HG02885 (cell line): ENCODE results near the gene RABGAP1.

Experiments
- ATAC-seq: cut with Tn5 transposase; IDR thresholded peaks from one replicate; pipeline ENCODE4 v1.9.1; 2021; ENCODE audit warnings: mild to moderate bottlenecking; ENCODE audit not compliant: unreplicated experiment, poor library complexity

The RABGAP1 gene

DNA sequence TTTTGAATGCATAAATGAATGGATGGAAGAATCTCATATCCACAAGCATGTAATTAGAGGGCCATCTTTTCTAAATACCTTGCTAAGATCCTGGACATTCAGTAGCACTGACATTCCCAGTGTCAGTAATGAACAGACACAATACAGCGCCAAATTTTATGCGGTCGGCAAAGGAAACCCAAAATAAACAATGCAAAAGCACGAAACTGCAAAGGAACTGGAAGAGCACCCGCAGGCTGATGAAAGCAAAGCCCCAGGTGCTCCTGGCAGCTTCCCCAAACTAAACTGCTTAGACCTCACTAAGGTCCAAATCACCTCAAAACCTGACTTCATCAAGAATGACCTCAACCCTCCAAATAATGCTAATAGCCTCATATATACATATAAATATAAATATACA lies 194.6 kb downstream of the RABGAP1 start:
- ATAC-seq: no peak

DNA sequence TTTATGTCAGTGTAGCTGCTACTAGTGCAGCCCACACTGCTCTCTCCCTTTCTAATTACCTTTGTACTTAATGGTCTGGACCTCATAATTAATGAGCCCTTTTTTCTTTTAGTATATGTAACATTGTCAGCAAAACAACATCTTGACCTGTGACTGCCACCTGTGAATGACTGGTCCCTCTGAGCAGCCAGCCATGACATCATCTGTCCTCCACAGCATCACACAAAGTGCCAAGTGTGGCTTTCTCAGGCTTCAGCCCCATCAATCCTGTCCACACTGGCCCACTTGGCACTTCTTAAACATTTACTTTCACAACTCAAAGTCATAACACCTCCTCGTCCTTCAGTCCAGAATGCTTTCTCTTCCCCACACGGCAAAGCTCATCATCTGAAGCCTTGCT lies 197.3 kb downstream of the RABGAP1 start:
- no peak for ATAC-seq

DNA sequence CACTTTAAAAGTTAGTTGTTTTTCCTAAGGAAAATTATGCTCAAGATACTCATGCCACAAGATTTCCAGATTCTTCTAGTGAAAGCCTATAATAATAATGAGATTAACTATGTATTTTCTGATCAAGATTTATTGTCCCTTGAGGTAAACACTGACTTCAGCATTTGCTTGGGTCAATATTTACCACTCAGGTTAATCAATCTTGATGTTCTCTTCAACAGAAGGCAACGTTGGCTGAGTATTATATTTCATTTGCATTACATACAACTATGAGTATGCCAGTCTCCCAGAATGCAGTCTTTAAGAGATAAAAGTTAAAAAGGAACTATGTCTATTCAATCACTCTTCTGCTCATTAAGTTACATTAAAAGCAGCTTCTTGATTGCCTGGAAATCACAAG lies 208.2 kb downstream of the RABGAP1 start:
- ATAC-seq: no peak

DNA sequence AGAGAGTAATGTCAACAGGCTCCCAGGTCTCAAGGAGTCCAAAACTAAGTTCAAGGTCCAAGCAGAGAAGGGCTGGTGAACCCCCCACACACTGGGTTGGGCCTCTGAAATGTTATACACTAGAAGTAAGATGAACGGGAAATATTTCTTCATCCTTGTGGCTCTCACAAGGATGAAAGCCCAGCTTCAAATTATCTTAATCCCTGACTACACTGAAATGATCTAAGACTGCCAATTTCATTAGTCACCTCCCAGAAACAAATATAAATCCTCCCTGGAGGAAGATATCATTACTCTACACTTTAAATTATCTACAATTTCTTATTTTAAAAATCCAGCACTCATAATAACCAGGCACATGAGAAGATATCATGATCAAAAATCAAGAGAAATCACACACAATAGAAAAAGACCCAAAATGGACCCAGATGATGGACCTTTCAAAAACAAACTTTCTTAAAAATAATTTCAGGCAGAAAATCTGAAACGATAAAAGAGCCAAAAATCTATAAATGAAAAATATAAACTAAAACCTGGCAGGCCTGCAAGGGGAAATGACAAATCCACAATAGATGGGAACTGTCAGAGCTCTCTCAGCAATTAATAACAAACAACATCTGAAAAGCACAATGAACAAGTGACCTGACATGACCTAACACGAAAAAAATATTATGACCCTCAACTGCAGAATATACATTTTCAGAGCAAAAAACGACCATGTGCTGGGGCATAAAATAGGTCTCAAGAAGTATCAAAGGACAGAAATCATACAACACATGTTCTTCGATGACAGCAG lies 210.1 kb downstream of the RABGAP1 start:
- ATAC-seq: no peak
